Right cardiac atrium (tissue), 5 donors: ENCODE measurements around the gene RNF223. TPM values are rescaled to one million over a fixed set of nuclear protein-coding genes. Genes with fewer than 3 reads are reported as not detected.

Experiments used
- ATAC-seq, 2 donors: fragments of 200-7000 bp; cut with Tn5 transposase; one replicate each; pipeline versions ENCODE4 v1.8.0 to v1.9.1; 2020; ENCODE audit warnings: moderate library complexity in 2 of 2, mild to moderate bottlenecking in 1 of 2
- DNase-seq, 3 donors: peaks; one replicate each; pipeline ENCODE4 v3.0.0-alpha.2; 2020
- H3K27ac ChIP-seq: one replicate; pipeline ENCODE4 v1.5.1; 2013; ENCODE audit warnings: mild to moderate bottlenecking, low read length, control low read depth, moderate library complexity
- H3K27me3 ChIP-seq: one replicate; pipeline ENCODE4 v1.6.1; 2013; ENCODE audit not compliant: control insufficient read depth, insufficient read depth
- H3K4me1 ChIP-seq: one replicate; pipeline ENCODE4 v1.6.1; 2013; ENCODE audit warnings: low read length; ENCODE audit not compliant: control insufficient read depth, insufficient read depth
- H3K4me3 ChIP-seq: one replicate; pipeline ENCODE4 v1.5.1; 2013; ENCODE audit warnings: low read length, control low read depth
- H3K9me3 ChIP-seq: one replicate; pipeline ENCODE4 v1.6.1; 2013; ENCODE audit warnings: low read length; ENCODE audit not compliant: control insufficient read depth
- WGBS: extraction: QIAGEN DNeasy Blood & Tissue Kit; methylation state at CpG from one replicate; pipeline ENCODE4 v1.1.7; 2013; 5-methylcytosine and 5-hydroxymethylcytosine counted together
- intact Hi-C, 4 donors: fragments of 100-400 bp; cut with DNase I; formaldehyde crosslinking; loops; one replicate each; pipeline versions ENCODE4 v1.11.0 to v1.14.0; 2022 to 2023
- polyA plus RNA-seq: library from polyadenylated mRNA; stranded (reverse); fragments of 200-250 nt; gene quantifications from one replicate; pipeline ENCODE4 v1.2.3, GENCODE V29; 2013
- total RNA-seq, 4 donors: library from RNA; stranded (reverse); fragmentation: NEBNext Ultra II Directional; extraction: Animal tissue kit (Norgen Biotek cat#: 25700); gene quantifications; one replicate each; pipeline ENCODE4 v1.2.1, GENCODE V29; 2021
- donor health status: healthy with polysubstance abuse.
- donor health status: DM: no; HTN: yes; CAD: no.
- donor health status: DM: no; HTN: no; CAD: no.
- donor health status: DM: no; HTN: yes; CAD: no; lungs with severe emphysema.
- donor health status: DM: yes; HTN: yes; CAD: no.

The RNF223 gene
- total and polyA plus RNA-seq, 5 donors, result not detected

- Histone ChIP-seq H3K9me3 (no peaks in the 10 kb centered on the region), H3K27ac (no peak overlapping the region), H3K27me3 (no peaks in the 10 kb centered on the region), H3K4me1 (no peaks in the 10 kb centered on the region), H3K4me3 (no peak overlapping the region)
- ATAC-seq (no peak), DNase-seq (peak; percentile 8 to 56 (median 45))
- intact Hi-C loops, result no loop called here
- WGBS, result 94% methylated on average over 38 of the region's 38 CpGs
Measured at GRCh38 chr1:1085911-1086841, 12.1 kb upstream of the RNF223 start.

GRCh38 chr1:1085171-1085841 lies 11.2 kb upstream of the RNF223 start:
- no peaks in the 10 kb centered on the region for H3K4me1 ChIP-seq
- DNase-seq (peak in 2 of 3 donors; percentile 36 to 49), ATAC-seq (no peak)
- H3K9me3 ChIP-seq, result no peaks in the 10 kb centered on the region
- H3K27ac ChIP-seq, result no peak overlapping the region
- 89% methylated on average over 30 of the region's 30 CpGs for WGBS
- intact Hi-C loops, result no loop called here
- no peak overlapping the region for H3K4me3 ChIP-seq
- H3K27me3 ChIP-seq, result no peaks in the 10 kb centered on the region

- Histone ChIP-seq H3K27ac (no peak overlapping the region), H3K4me3 (no peak overlapping the region), H3K4me1 (no peaks in the 10 kb centered on the region), H3K9me3 (no peaks in the 10 kb centered on the region), H3K27me3 (no peaks in the 10 kb centered on the region)
- no peak for ATAC-seq
- intact Hi-C loops, result no loop called here
- peak; percentile 13 to 68 (median 44) for DNase-seq
- 93% methylated on average over 38 of the region's 38 CpGs for WGBS
Measured at GRCh38 chr1:1084372-1085170, 10.5 kb upstream of the RNF223 start.

- H3K4me1 ChIP-seq, result no peaks in the 10 kb centered on the region
- H3K4me3 ChIP-seq, result no peak overlapping the region
- H3K9me3 ChIP-seq, result no peaks in the 10 kb centered on the region
- H3K27me3 ChIP-seq, result no peaks in the 10 kb centered on the region
- ATAC-seq, result no peak
- intact Hi-C loops, result no loop called here
- DNase-seq, result peak; percentile 15 to 46 (median 43)
- H3K27ac ChIP-seq, result no peak overlapping the region
- WGBS, result 91% methylated on average over 43 of the region's 43 CpGs
Measured at GRCh38 chr1:1083416-1084371, 9.6 kb upstream of the RNF223 start.

- no peak overlapping the region for H3K27ac ChIP-seq
- intact Hi-C loops, result no loop called here
- 91% methylated on average over 40 of the region's 40 CpGs for WGBS
- no peaks in the 10 kb centered on the region for H3K4me1 ChIP-seq
- no peak for ATAC-seq
- no peaks in the 10 kb centered on the region for H3K27me3 ChIP-seq
- no peak overlapping the region for H3K4me3 ChIP-seq
- DNase-seq, result peak; percentile 15 to 60 (median 51)
- no peaks in the 10 kb centered on the region for H3K9me3 ChIP-seq
Measured at GRCh38 chr1:1082776-1083415, 8.8 kb upstream of the RNF223 start.

GRCh38 chr1:1082239-1082775 lies 8.2 kb upstream of the RNF223 start:
- Histone ChIP-seq H3K4me3 (no peak overlapping the region), H3K4me1 (no peaks in the 10 kb centered on the region), H3K27me3 (no peaks in the 10 kb centered on the region), H3K9me3 (no peaks in the 10 kb centered on the region), H3K27ac (no peak overlapping the region)
- peak in 2 of 3 donors; percentile 10 to 36 for DNase-seq
- intact Hi-C loops, result no loop called here
- WGBS, result 93% methylated on average over 27 of the region's 27 CpGs
- no peak for ATAC-seq

GRCh38 chr1:1081311-1082238 lies 7.5 kb upstream of the RNF223 start:
- DNase-seq, result peak in 2 of 3 donors; percentile 52 to 60

GRCh38 chr1:1080951-1081310 lies 6.8 kb upstream of the RNF223 start:
- H3K4me3 ChIP-seq, result no peak overlapping the region
- no peaks in the 10 kb centered on the region for H3K9me3 ChIP-seq
- ATAC-seq (peak in 1 of 2 donors; percentile 9), DNase-seq (peak in 1 of 3 donors; percentile 53)
- no peaks in the 10 kb centered on the region for H3K4me1 ChIP-seq
- no peak overlapping the region for H3K27ac ChIP-seq
- no peaks in the 10 kb centered on the region for H3K27me3 ChIP-seq
- 50% methylated on average over 9 of the region's 9 CpGs for WGBS
- intact Hi-C loops, result no loop called here

More at GRCh38 chr1:1081311-1082238, 7.5 kb upstream of the RNF223 start:
- 88% methylated on average over 52 of the region's 52 CpGs for WGBS
- no peak overlapping the region for H3K4me3 ChIP-seq
- no peak for ATAC-seq
- no peak overlapping the region for H3K27ac ChIP-seq
- intact Hi-C loops, result no loop called here
- no peaks in the 10 kb centered on the region for H3K27me3 ChIP-seq
- H3K4me1 ChIP-seq, result no peaks in the 10 kb centered on the region
- H3K9me3 ChIP-seq, result no peaks in the 10 kb centered on the region
